Measurements from ENCODE around the gene SKAP1.
A peak's percentile ranks its signal among the peaks of the same experiment; 100 is the strongest.
"Not testable (repeated sequence)": the region's sequence is repeated elsewhere in the genome, so short reads cannot be mapped to it uniquely, and the experiment has no call there.

SKAP1 gene

GRCh38 chr17:48278760-48279491 lies 151.1 kb downstream of the SKAP1 start:
- DNase-seq = no peak

GRCh38 chr17:48276776-48277175 lies 153.2 kb downstream of the SKAP1 start:
- no peak for DNase-seq

- DNase-seq = no peak
Observed at GRCh38 chr17:48270899-48271298, 159.1 kb downstream of the SKAP1 start.

GRCh38 chr17:48269209-48269608 lies 160.8 kb downstream of the SKAP1 start:
- no peak for DNase-seq

- DNase-seq = no peak
Observed at GRCh38 chr17:48263731-48264035, 166.3 kb downstream of the SKAP1 start.

GRCh38 chr17:48262982-48263730 lies 166.9 kb downstream of the SKAP1 start:
- no peak for DNase-seq

- DNase-seq = no peak
Observed at GRCh38 chr17:48261297-48261880, 168.6 kb downstream of the SKAP1 start.

GRCh38 chr17:48259694-48260291 lies 170.2 kb downstream of the SKAP1 start:
- peak; percentile 32 for DNase-seq

GRCh38 chr17:48258331-48258730 lies 171.7 kb downstream of the SKAP1 start:
- DNase-seq = no peak

GRCh38 chr17:48255759-48256158 lies 174.3 kb downstream of the SKAP1 start:
- DNase-seq = no peak

GRCh38 chr17:48254896-48255295 lies 175.1 kb downstream of the SKAP1 start:
- DNase-seq = peak; percentile 6

- DNase-seq = no peak
Observed at GRCh38 chr17:48253975-48254374, 176.0 kb downstream of the SKAP1 start.

GRCh38 chr17:48251950-48252349 lies 178.1 kb downstream of the SKAP1 start:
- DNase-seq = no peak

- no peak for DNase-seq
Observed at GRCh38 chr17:48250949-48251348, 179.1 kb downstream of the SKAP1 start.

GRCh38 chr17:48250059-48250458 lies 180.0 kb downstream of the SKAP1 start:
- not testable (repeated sequence) for DNase-seq

GRCh38 chr17:48247603-48248002 lies 182.4 kb downstream of the SKAP1 start:
- DNase-seq = no peak

- no peak for DNase-seq
Observed at GRCh38 chr17:48247038-48247437, 183.0 kb downstream of the SKAP1 start.

GRCh38 chr17:48246612-48247011 lies 183.4 kb downstream of the SKAP1 start:
- no peak for DNase-seq

- DNase-seq = not testable (repeated sequence)
Observed at GRCh38 chr17:48245465-48246033, 184.5 kb downstream of the SKAP1 start.

GRCh38 chr17:48244814-48245213 lies 185.2 kb downstream of the SKAP1 start:
- DNase-seq = no peak

- DNase-seq = peak; percentile 56
Observed at GRCh38 chr17:48244121-48244711, 185.8 kb downstream of the SKAP1 start.

- DNase-seq = no peak
Observed at GRCh38 chr17:48241770-48242497, 188.1 kb downstream of the SKAP1 start.

Measured in fibroblast of upper back skin (primary cell).